Activated CD8-positive, alpha-beta memory T cell treated with anti-CD3 and anti-CD28 coated beads, Interleukin-2, amount 50 U/mL, for 1 hour (primary cell): ENCODE data around the gene C19orf25.
A peak's percentile ranks its signal among the peaks of the same experiment; 100 is the strongest.
"Not testable (repeated sequence)": the region's sequence is repeated elsewhere in the genome, so short reads cannot be mapped to it uniquely, and the experiment has no call there.

Experiments
- DNase-seq: peaks from one replicate; pipeline ENCODE4 v3.0.0-alpha.2; 2020; ENCODE audit errors: extremely low read depth

The C19orf25 gene

GRCh38 chr19:1481893-1482360, 2.9 kb upstream of the C19orf25 start:
- no peak for DNase-seq

GRCh38 chr19:1481224-1481892, 2.3 kb upstream of the C19orf25 start:
- DNase-seq: no peak

GRCh38 chr19:1477056-1477455, 2.0 kb downstream of the C19orf25 start:
- not testable (repeated sequence) for DNase-seq

GRCh38 chr19:1475751-1476437, 3.1 kb downstream of the C19orf25 start:
- DNase-seq: no peak

- DNase-seq: no peak
These were observed 4.2 kb downstream of the C19orf25 start for GRCh38 chr19:1474765-1475351.

GRCh38 chr19:1474011-1474764, 4.8 kb downstream of the C19orf25 start:
- no peak for DNase-seq

- DNase-seq: no peak
These were observed 5.7 kb downstream of the C19orf25 start for GRCh38 chr19:1473085-1473851.

- DNase-seq: no peak
These were observed 6.6 kb downstream of the C19orf25 start for GRCh38 chr19:1472231-1473084.

- no peak for DNase-seq
These were observed 7.4 kb downstream of the C19orf25 start for GRCh38 chr19:1471515-1472160.

GRCh38 chr19:1471010-1471514, 8.0 kb downstream of the C19orf25 start:
- DNase-seq: no peak

GRCh38 chr19:1470305-1471009, 8.6 kb downstream of the C19orf25 start:
- peak; percentile 12 for DNase-seq

- no peak for DNase-seq
These were observed 9.0 kb downstream of the C19orf25 start for GRCh38 chr19:1470055-1470304.

- no peak for DNase-seq
These were observed 9.6 kb downstream of the C19orf25 start for GRCh38 chr19:1469255-1470054.

- no peak for DNase-seq
These were observed 10.2 kb downstream of the C19orf25 start for GRCh38 chr19:1468821-1469254.

GRCh38 chr19:1468274-1468820, 10.7 kb downstream of the C19orf25 start:
- DNase-seq: no peak

GRCh38 chr19:1467490-1468273, 11.3 kb downstream of the C19orf25 start:
- no peak for DNase-seq

GRCh38 chr19:1467215-1467489, 11.9 kb downstream of the C19orf25 start:
- DNase-seq: no peak
